Choroid plexus epithelial cell (primary cell): ENCODE results near the gene ITGB8.
A peak's percentile ranks its signal among the peaks of the same experiment; 100 is the strongest.

Experiments used
- DNase-seq: peaks from one replicate; pipeline ENCODE4 v3.0.0-alpha.2; 2010; ENCODE audit warnings: low read depth
- H3K4me3 ChIP-seq: 2 replicates; pipeline ENCODE4 v1.5.1; 2011; ENCODE audit warnings: low read depth, mild to moderate bottlenecking, control low read depth, low read length, moderate library complexity
- CTCF ChIP-seq: conservative IDR thresholded peaks from 2 replicates; pipeline ENCODE4 v1.5.1; 2011; ENCODE audit warnings: low read depth, mild to moderate bottlenecking, control low read depth, inconsistent platforms, low read length, moderate library complexity

The ITGB8 gene

GRCh38 chr7:20316706-20317105, 14.0 kb upstream of the ITGB8 start:
- H3K4me3 ChIP-seq = no peak overlapping the region
- no peak for TF ChIP-seq CTCF
- no peak for DNase-seq

GRCh38 chr7:20317413-20317812, 13.3 kb upstream of the ITGB8 start:
- no peak overlapping the region for H3K4me3 ChIP-seq
- no peak for TF ChIP-seq CTCF
- DNase-seq = no peak

- TF ChIP-seq CTCF = no peak
- H3K4me3 ChIP-seq = no peak overlapping the region
- DNase-seq = no peak
Observed at GRCh38 chr7:20318933-20319332, 11.8 kb upstream of the ITGB8 start.

- TF ChIP-seq CTCF = no peak
- no peak overlapping the region for H3K4me3 ChIP-seq
- DNase-seq = no peak
Observed at GRCh38 chr7:20320322-20320721, 10.4 kb upstream of the ITGB8 start.

GRCh38 chr7:20320786-20321185, 9.9 kb upstream of the ITGB8 start:
- TF ChIP-seq CTCF = no peak
- no peak for DNase-seq
- no peak overlapping the region for H3K4me3 ChIP-seq

GRCh38 chr7:20323595-20323994, 7.1 kb upstream of the ITGB8 start:
- H3K4me3 ChIP-seq = no peak overlapping the region
- TF ChIP-seq CTCF = no peak
- DNase-seq = peak; percentile 79

- DNase-seq = no peak
- no peak overlapping the region for H3K4me3 ChIP-seq
- no peak for TF ChIP-seq CTCF
Observed at GRCh38 chr7:20326342-20326741, 4.4 kb upstream of the ITGB8 start.
